ENCODE measurements around the gene PTPRN2.

Gene PTPRN2

GRCh38 chr7:157552295-157552993, 1035.2 kb downstream of the PTPRN2 start:
- peaks cover 22% of the 10 kb centered on the region for H3K4me1 ChIP-seq (ENCODE audit: control insufficient read depth, insufficient read depth, low read length)
- H3K36me3 ChIP-seq (ENCODE audit: control insufficient read depth, insufficient read depth, low read length), result no peaks in the 10 kb centered on the region
- H3K27me3 ChIP-seq (ENCODE audit: control insufficient read depth, insufficient read depth, low read length), result no peaks in the 10 kb centered on the region
- no peak overlapping the region for H3K9ac ChIP-seq (ENCODE audit: low read length)
- no peaks in the 10 kb centered on the region for H3K9me3 ChIP-seq (ENCODE audit: control insufficient read depth, low read length)
- no peak overlapping the region for H3K4me3 ChIP-seq (ENCODE audit: low read length)

- no peaks in the 10 kb centered on the region for H3K27me3 ChIP-seq (ENCODE audit: control insufficient read depth, insufficient read depth, low read length)
- no peak overlapping the region for H3K9ac ChIP-seq (ENCODE audit: low read length)
- no peaks in the 10 kb centered on the region for H3K9me3 ChIP-seq (ENCODE audit: control insufficient read depth, low read length)
- peaks cover 22% of the 10 kb centered on the region for H3K4me1 ChIP-seq (ENCODE audit: control insufficient read depth, insufficient read depth, low read length)
- H3K36me3 ChIP-seq (ENCODE audit: control insufficient read depth, insufficient read depth, low read length), result no peaks in the 10 kb centered on the region
- no peak overlapping the region for H3K4me3 ChIP-seq (ENCODE audit: low read length)
These were observed 1036.1 kb downstream of the PTPRN2 start for GRCh38 chr7:157551325-157552070.

DNA sequence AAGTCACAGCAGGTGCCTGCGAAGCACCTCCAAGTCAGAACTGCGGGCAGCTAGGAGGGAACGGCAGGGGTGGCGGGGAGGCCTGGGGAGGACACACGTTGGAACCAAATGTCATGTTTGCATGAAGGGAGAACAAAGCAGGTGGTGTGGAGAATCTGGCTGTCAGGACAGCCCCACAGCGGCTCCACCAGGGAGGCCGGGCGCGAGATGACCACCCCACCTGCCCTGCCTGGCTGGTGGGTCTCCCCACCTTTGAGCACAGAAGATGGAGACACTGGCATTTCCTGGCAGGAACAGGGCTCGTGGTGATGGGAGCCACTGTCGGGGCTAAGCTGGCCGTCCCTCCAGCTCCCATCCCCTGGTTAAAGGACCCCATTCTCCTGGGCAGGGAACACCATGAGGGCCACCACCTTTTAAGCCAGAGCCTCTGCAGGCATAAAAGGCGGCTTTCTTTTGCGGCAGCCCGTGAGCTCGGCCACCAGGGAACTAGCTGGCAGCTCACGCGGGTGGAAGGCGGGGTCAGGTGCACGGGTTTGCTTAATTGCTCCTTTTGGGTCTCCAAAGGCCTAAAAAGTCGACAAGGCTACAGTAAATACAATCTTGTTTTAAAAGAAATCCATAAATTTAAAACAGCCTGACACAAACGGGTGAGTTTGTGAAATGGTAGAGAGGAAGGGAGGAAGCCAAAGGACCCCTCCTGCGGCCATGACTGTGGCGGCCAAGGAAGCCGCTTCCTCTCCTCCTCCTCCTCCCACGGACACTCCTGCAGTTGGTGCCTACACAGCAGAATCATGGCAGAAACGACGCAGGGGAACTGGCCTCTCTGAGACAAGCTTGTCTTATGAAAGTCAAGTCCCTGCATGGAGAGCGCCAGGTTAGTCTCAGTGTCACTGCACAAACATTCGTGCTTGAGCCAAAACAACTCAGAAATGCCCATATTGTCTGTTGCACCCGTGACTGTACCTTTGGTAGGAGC, 1037.0 kb downstream of the PTPRN2 start:
- Histone ChIP-seq H3K27me3 (ENCODE audit: control insufficient read depth, insufficient read depth, low read length) (no peaks in the 10 kb centered on the region), H3K36me3 (ENCODE audit: control insufficient read depth, insufficient read depth, low read length) (no peaks in the 10 kb centered on the region), H3K4me1 (ENCODE audit: control insufficient read depth, insufficient read depth, low read length) (peaks cover 16% of the 10 kb centered on the region), H3K9ac (ENCODE audit: low read length) (no peak overlapping the region), H3K4me3 (ENCODE audit: low read length) (no peak overlapping the region), H3K9me3 (ENCODE audit: control insufficient read depth, low read length) (no peaks in the 10 kb centered on the region)

DNA sequence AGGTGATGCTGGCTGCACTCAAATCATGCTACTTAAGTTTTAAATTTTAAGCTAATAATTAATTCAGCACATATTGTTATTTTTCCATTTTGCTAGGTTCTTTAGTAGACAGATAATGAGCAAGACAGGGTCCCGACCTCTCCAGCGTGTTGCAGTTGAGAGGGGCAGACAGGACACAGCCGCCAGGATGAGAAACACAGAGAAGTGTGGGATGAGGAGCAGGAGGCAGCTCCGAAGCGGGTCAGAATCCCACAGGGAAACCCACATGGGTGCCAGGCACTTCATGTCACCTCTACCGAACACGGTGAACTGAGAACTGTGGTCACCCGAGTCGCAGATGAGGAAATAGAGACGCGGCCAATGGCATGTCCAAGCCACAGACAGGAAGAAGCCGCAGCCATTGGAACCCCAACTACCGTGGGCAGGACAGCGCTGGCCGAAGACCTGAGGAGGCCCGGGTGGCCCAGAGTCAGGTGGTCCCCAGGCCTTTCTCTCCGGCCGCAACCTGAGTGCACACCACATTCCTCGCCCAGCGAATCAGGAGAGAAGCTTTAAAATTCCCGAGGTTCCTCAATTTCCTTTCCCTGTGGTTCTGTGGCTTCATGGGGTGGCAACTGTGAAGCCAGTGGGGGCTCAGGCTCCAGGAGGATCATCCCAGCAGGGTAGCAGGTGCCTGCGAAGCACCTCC, 1037.9 kb downstream of the PTPRN2 start:
- H3K36me3 ChIP-seq (ENCODE audit: control insufficient read depth, insufficient read depth, low read length), result no peaks in the 10 kb centered on the region
- H3K27me3 ChIP-seq (ENCODE audit: control insufficient read depth, insufficient read depth, low read length), result no peaks in the 10 kb centered on the region
- no peak overlapping the region for H3K4me3 ChIP-seq (ENCODE audit: low read length)
- H3K4me1 ChIP-seq (ENCODE audit: control insufficient read depth, insufficient read depth, low read length), result peaks cover 8% of the 10 kb centered on the region
- H3K9ac ChIP-seq (ENCODE audit: low read length), result no peak overlapping the region
- no peaks in the 10 kb centered on the region for H3K9me3 ChIP-seq (ENCODE audit: control insufficient read depth, low read length)

GRCh38 chr7:157548691-157549303, 1038.8 kb downstream of the PTPRN2 start:
- no peaks in the 10 kb centered on the region for H3K9me3 ChIP-seq (ENCODE audit: control insufficient read depth, low read length)
- no peak overlapping the region for H3K4me3 ChIP-seq (ENCODE audit: low read length)
- H3K4me1 ChIP-seq (ENCODE audit: control insufficient read depth, insufficient read depth, low read length), result peaks cover 5% of the 10 kb centered on the region
- no peak overlapping the region for H3K9ac ChIP-seq (ENCODE audit: low read length)
- no peaks in the 10 kb centered on the region for H3K36me3 ChIP-seq (ENCODE audit: control insufficient read depth, insufficient read depth, low read length)
- H3K27me3 ChIP-seq (ENCODE audit: control insufficient read depth, insufficient read depth, low read length), result no peaks in the 10 kb centered on the region

DNA sequence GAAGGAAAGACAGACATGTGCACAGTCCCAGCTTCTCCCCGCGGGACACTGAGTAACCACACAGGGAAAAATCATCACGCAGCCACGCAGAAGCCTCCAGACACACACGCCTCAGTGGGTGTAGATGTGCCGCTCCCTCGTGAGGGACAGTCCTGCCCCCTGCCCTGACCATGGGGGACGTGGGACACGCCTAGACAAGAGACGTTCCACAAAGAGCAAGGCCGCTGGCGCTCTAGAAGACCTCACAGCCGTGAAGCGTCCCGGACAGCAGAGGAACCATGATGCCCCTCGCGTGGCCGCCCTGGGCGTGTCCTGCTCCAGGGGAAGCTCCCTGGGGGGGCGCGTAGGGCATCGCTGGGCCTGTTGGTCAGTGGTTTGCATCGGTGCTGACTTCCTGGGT, 1040.0 kb downstream of the PTPRN2 start:
- Histone ChIP-seq H3K9ac (ENCODE audit: low read length) (no peak overlapping the region), H3K36me3 (ENCODE audit: control insufficient read depth, insufficient read depth, low read length) (no peaks in the 10 kb centered on the region)

DNA sequence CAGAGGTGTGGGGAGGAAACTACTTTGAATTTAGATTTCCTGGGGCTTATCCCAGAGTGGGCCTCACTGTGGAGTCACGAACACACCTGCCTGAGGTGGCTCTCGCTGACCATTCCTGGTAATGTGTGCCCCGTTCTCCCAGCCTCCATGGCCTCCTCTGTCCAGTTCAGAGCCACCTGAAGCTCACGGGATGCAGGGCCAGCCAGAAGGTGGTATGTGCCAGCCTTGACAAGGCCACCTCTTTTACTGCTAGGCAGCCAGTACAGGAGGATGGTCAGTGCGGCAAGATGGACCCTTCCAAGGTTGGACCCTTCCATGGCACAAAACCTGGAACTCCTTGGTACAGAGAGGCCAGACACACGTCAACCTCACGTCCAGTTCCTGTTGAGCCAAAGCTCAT, 1040.5 kb downstream of the PTPRN2 start:
- Histone ChIP-seq H3K4me1 (ENCODE audit: control insufficient read depth, insufficient read depth, low read length) (no peaks in the 10 kb centered on the region), H3K27me3 (ENCODE audit: control insufficient read depth, insufficient read depth, low read length) (no peaks in the 10 kb centered on the region), H3K9me3 (ENCODE audit: control insufficient read depth, low read length) (no peaks in the 10 kb centered on the region), H3K36me3 (ENCODE audit: control insufficient read depth, insufficient read depth, low read length) (no peaks in the 10 kb centered on the region), H3K4me3 (ENCODE audit: low read length) (no peak overlapping the region), H3K9ac (ENCODE audit: low read length) (no peak overlapping the region)

More for the DNA sequence above, 1040.0 kb downstream of the PTPRN2 start:
- no peak overlapping the region for H3K4me3 ChIP-seq (ENCODE audit: low read length)
- no peaks in the 10 kb centered on the region for H3K9me3 ChIP-seq (ENCODE audit: control insufficient read depth, low read length)
- H3K4me1 ChIP-seq (ENCODE audit: control insufficient read depth, insufficient read depth, low read length), result no peaks in the 10 kb centered on the region
- no peaks in the 10 kb centered on the region for H3K27me3 ChIP-seq (ENCODE audit: control insufficient read depth, insufficient read depth, low read length)

DNA sequence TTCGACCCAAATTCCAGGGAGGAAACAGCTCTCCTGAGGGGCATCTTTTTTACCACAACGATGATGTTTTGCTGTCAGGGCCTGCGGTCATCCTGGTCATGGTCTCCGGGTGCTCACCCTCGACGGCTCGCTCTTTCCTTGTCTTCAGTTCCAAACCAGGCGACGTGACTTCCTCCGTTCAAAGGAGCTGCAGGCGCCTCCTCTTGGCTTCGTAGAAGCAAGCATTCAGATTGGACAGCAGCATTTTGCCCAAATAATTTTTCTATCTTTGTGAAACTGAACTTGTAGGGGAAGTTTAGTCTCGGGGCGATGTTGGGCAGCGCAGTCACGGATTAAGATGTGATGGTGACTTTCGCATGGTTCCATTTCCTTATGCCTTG, 1042.0 kb downstream of the PTPRN2 start:
- Histone ChIP-seq H3K9ac (ENCODE audit: low read length) (no peak overlapping the region), H3K9me3 (ENCODE audit: control insufficient read depth, low read length) (no peaks in the 10 kb centered on the region), H3K4me1 (ENCODE audit: control insufficient read depth, insufficient read depth, low read length) (no peaks in the 10 kb centered on the region), H3K4me3 (ENCODE audit: low read length) (no peak overlapping the region), H3K27me3 (ENCODE audit: control insufficient read depth, insufficient read depth, low read length) (no peaks in the 10 kb centered on the region), H3K36me3 (ENCODE audit: control insufficient read depth, insufficient read depth, low read length) (no peaks in the 10 kb centered on the region)

- Histone ChIP-seq H3K4me1 (ENCODE audit: control insufficient read depth, insufficient read depth, low read length) (no peaks in the 10 kb centered on the region), H3K27me3 (ENCODE audit: control insufficient read depth, insufficient read depth, low read length) (no peaks in the 10 kb centered on the region), H3K4me3 (ENCODE audit: low read length) (no peak overlapping the region), H3K9ac (ENCODE audit: low read length) (no peak overlapping the region), H3K36me3 (ENCODE audit: control insufficient read depth, insufficient read depth, low read length) (no peaks in the 10 kb centered on the region), H3K9me3 (ENCODE audit: control insufficient read depth, low read length) (no peaks in the 10 kb centered on the region)
These were observed 1042.5 kb downstream of the PTPRN2 start for GRCh38 chr7:157544980-157545680.

- no peaks in the 10 kb centered on the region for H3K4me1 ChIP-seq (ENCODE audit: control insufficient read depth, insufficient read depth, low read length)
- H3K9me3 ChIP-seq (ENCODE audit: control insufficient read depth, low read length), result no peaks in the 10 kb centered on the region
- H3K9ac ChIP-seq (ENCODE audit: low read length), result no peak overlapping the region
- no peaks in the 10 kb centered on the region for H3K36me3 ChIP-seq (ENCODE audit: control insufficient read depth, insufficient read depth, low read length)
- H3K27me3 ChIP-seq (ENCODE audit: control insufficient read depth, insufficient read depth, low read length), result no peaks in the 10 kb centered on the region
- no peak overlapping the region for H3K4me3 ChIP-seq (ENCODE audit: low read length)
These were observed 1043.4 kb downstream of the PTPRN2 start for GRCh38 chr7:157544226-157544625.

GRCh38 chr7:157543791-157544190, 1043.8 kb downstream of the PTPRN2 start:
- Histone ChIP-seq H3K4me1 (ENCODE audit: control insufficient read depth, insufficient read depth, low read length) (no peaks in the 10 kb centered on the region), H3K27me3 (ENCODE audit: control insufficient read depth, insufficient read depth, low read length) (no peaks in the 10 kb centered on the region), H3K9me3 (ENCODE audit: control insufficient read depth, low read length) (no peaks in the 10 kb centered on the region), H3K4me3 (ENCODE audit: low read length) (no peak overlapping the region), H3K9ac (ENCODE audit: low read length) (no peak overlapping the region), H3K36me3 (ENCODE audit: control insufficient read depth, insufficient read depth, low read length) (no peaks in the 10 kb centered on the region)

Data from mucosa of stomach (tissue), 1 donor.